Measurements from ENCODE around the gene TCP11L1. TPM values are rescaled to one million over a fixed set of nuclear protein-coding genes. Genes with fewer than 3 reads are reported as not detected.

TCP11L1 gene
- total and polyA plus RNA-seq, 2 of the 8 experiments (the other 6 are each of a cell fraction or from before 2014, with no cell fraction given): 10.9 to 23.1 TPM

DNA sequence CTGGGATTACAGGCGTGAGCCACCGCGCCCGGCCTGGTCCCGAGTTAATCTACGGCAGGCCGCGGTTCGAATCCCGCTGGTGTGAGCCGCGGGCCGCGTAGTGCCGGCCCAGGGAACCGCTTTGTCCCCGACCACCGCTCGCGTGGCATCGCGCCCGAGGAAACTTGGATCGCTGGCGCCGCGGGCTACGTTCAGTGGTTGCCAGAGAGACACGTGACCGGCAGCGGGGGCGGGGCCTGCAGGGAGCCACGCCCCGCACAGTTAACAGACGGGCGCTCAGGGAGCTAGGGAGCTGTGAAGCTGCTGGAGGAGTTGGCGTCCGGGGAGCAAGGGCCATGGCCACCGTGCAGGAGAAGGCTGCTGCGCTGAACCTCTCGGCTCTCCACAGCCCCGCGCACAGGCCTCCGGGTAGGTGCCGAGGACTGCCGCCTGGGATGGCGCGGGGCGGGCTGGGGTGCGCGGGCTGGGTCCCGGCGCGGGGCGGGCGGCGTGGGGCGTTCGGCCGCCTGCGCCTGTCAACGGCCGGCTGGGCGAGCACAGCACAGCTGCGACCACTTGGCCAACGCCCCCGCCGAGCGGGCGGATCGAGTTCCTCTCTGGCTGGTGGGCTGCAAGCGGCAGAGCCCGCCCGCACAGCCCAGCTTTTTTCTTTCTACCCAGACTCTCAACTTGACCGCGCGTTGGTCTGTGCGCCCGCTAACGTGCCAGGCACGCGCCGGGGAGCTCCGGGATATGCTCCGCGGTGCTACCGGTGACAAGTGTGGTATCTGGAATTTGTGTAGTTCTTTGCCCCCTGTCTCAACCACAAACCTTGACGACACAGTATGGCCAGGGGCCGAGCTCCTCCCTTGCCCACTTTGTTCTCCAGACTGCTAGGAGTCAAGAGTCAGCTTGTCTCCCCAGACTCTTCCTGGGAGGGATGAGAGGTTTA is 23.5 kb upstream of the TCP11L1 start, which contains the start of gene DEPDC7:
Gene DEPDC7, plus strand, starts transcription at position 258 of the 931 bp plus-strand sequence. Its CDS starts 78 bp downstream, at position 336.
- peak within 1 kb of the TSS; percentile 49 to 70 (median 66) for H3K4me3 ChIP-seq (ENCODE audit: extremely low read depth in 1 of 4, insufficient read depth in 2 of 4, low read depth in 3 of 4, low read length in 4 of 4)
- H2AFZ ChIP-seq (ENCODE audit: low read length): peak within 1 kb of the TSS; percentile 81
- FAIRE-seq (no peak), DNase-seq (ENCODE audit: low read depth in 1 of 2, low spot score in 2 of 2) (peak; percentile 76 to 96)
- no peak within 1 kb of the TSS for H3K14ac ChIP-seq (ENCODE audit: insufficient read length)
- peaks cover 0 to 12% (median 5%) of the 10 kb centered on the region in 4 experiments; a peak in 4 of 7 replicates for H3K27me3 ChIP-seq (replicated peaks in 1 of 4; ENCODE audit: control insufficient read depth in 3 of 4, extremely low read depth in 1 of 4, insufficient read depth in 3 of 4, low read length in 3 of 4)
- no peaks in the 10 kb centered on the region for H3K36me3 ChIP-seq (ENCODE audit: control insufficient read depth in 2 of 4, insufficient read depth in 4 of 4, low read length in 3 of 4)
- no peaks in the 10 kb centered on the region for H3K79me2 ChIP-seq (ENCODE audit: control insufficient read depth in 1 of 2, insufficient read depth in 2 of 2, low read length in 2 of 2)
- H3K4me1 ChIP-seq (replicated peaks in 1 of 4; ENCODE audit: control insufficient read depth in 3 of 4, insufficient read depth in 4 of 4, low read length in 3 of 4): peaks cover 3 to 6% (median 3%) of the 10 kb centered on the region in 4 experiments; a peak in 6 of 7 replicates
- 0 out of 2 replicates have a peak within 1 kb of the TSS, but pooled peaks have one; percentile 23 for H2BK5ac ChIP-seq (ENCODE audit: low read depth, low read length)
- no peak within 1 kb of the TSS for H3K27ac ChIP-seq (ENCODE audit: low read depth, low read length)
- peaks cover 5% of the 10 kb centered on the region for H3K23me2 ChIP-seq (ENCODE audit: low read depth, low read length)
- H3K4ac ChIP-seq (replicated peaks; ENCODE audit: insufficient read length, low read depth, low read length): no peak within 1 kb of the TSS
- no peaks in the 10 kb centered on the region for H4K20me1 ChIP-seq (replicated peaks in 1 of 2; ENCODE audit: control insufficient read depth in 1 of 2, insufficient read depth in 2 of 2, low read length in 2 of 2)
- H3K23ac ChIP-seq (ENCODE audit: insufficient read length): no peak within 1 kb of the TSS
- no peak within 1 kb of the TSS for H4K5ac ChIP-seq (ENCODE audit: insufficient read length, low read depth, low read length)
- H2AK5ac ChIP-seq (ENCODE audit: low read depth, low read length): no peak within 1 kb of the TSS
- no peak within 1 kb of the TSS; the same call in 1 of the 2 replicates for H3K18ac ChIP-seq (ENCODE audit: extremely low read depth, low read length)
- H4K8ac ChIP-seq (ENCODE audit: extremely low read depth, insufficient read depth, low read length): peak within 1 kb of the TSS; percentile 85
- no peaks in the 10 kb centered on the region for H3K9me3 ChIP-seq (ENCODE audit: insufficient read depth in 2 of 2, low read depth in 1 of 2, low read length in 1 of 2)
- POLR2A ChIA-PET (ENCODE audit: partially characterized antibody): interaction anchor here (0.6 to 2.9 kb wide), 16 partner anchors 10 to 705 kb away, joined by 3 to 21 read pairs (median 4); partner anchors contain the start of genes CSTF3 and TCP11L1
- H2BK12ac ChIP-seq (ENCODE audit: low read depth, low read length): no peak within 1 kb of the TSS
- peak within 1 kb of the TSS in 2 of 4 experiments; percentile 48 to 56; a peak in 5 of 7 replicates for H3K9ac ChIP-seq (replicated peaks in 1 of 4; ENCODE audit: extremely low read depth in 1 of 4, low read depth in 3 of 4, low read length in 3 of 4)
- H4K91ac ChIP-seq (replicated peaks; ENCODE audit: insufficient read length, low read length): peak within 1 kb of the TSS; percentile 10
- H3K4me2 ChIP-seq (ENCODE audit: insufficient read depth in 1 of 2, low read depth in 2 of 2, low read length in 2 of 2): peak within 1 kb of the TSS; percentile 81 to 90
- H3K56ac ChIP-seq (replicated peaks; ENCODE audit: insufficient read length, low read depth, low read length): peak within 1 kb of the TSS; percentile 30
- WGBS, 2 experiments (ENCODE audit: extremely low coverage in 1 of 2, insufficient coverage in 1 of 2, insufficient read length in 1 of 2, insufficient replicate concordance in 2 of 2, low coverage in 1 of 2, low lambda C conversion rate in 2 of 2, missing lambda C conversion rate in 1 of 2): 8% methylated on average over 53 of the region's 89 CpGs; no CpG with 5 or more reads in 1 of the 2 experiments
- H2BK120ac ChIP-seq (replicated peaks; ENCODE audit: low read depth, low read length): no peak within 1 kb of the TSS
- H2BK15ac ChIP-seq (ENCODE audit: low read length): no peak within 1 kb of the TSS
- H3K79me1 ChIP-seq (ENCODE audit: low read depth, low read length): no peaks in the 10 kb centered on the region
- no peak within 1 kb of the TSS for H2BK20ac ChIP-seq (ENCODE audit: low read length)
- CTCF ChIA-PET (ENCODE audit: partially characterized antibody): interaction anchor here (0.6 to 2.4 kb wide), 7 partner anchors 10 to 56 kb away, joined by 3 to 13 read pairs (median 4); partner anchors contain the start of gene TCP11L1
- no peak for TF ChIP-seq HDAC2 (IDR thresholded peaks at IDR 0.05; ENCODE audit: borderline replicate concordance in 1 of 2, low read depth in 2 of 2, low read length in 2 of 2)
- TF ChIP-seq KDM4A (IDR thresholded peaks at IDR 0.05; ENCODE audit: low read depth, low read length, severe bottlenecking): peak; percentile 83
- TF ChIP-seq TAF1 (IDR thresholded peaks at IDR 0.05; ENCODE audit: low read depth, low read length): peak; percentile 51
- peak; percentile 75 for TF ChIP-seq CREB1 (IDR thresholded peaks at IDR 0.05)
- no peak for TF ChIP-seq RAD21 (IDR thresholded peaks at IDR 0.05 in 1 of 2, conservative IDR thresholded peaks at IDR 0.05 in 1 of 2; ENCODE audit: low read depth in 2 of 2, low read length in 2 of 2)
- no peak for TF ChIP-seq MAFK (IDR thresholded peaks at IDR 0.05; ENCODE audit: low read depth, low read length)
- TF ChIP-seq, protein P1, sequence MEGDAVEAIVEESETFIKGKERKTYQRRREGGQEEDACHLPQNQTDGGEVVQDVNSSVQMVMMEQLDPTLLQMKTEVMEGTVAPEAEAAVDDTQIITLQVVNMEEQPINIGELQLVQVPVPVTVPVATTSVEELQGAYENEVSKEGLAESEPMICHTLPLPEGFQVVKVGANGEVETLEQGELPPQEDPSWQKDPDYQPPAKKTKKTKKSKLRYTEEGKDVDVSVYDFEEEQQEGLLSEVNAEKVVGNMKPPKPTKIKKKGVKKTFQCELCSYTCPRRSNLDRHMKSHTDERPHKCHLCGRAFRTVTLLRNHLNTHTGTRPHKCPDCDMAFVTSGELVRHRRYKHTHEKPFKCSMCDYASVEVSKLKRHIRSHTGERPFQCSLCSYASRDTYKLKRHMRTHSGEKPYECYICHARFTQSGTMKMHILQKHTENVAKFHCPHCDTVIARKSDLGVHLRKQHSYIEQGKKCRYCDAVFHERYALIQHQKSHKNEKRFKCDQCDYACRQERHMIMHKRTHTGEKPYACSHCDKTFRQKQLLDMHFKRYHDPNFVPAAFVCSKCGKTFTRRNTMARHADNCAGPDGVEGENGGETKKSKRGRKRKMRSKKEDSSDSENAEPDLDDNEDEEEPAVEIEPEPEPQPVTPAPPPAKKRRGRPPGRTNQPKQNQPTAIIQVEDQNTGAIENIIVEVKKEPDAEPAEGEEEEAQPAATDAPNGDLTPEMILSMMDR (IDR thresholded peaks at IDR 0.05; ENCODE audit: control extremely low read depth in 1 of 3, insufficient read depth in 1 of 3, low read depth in 1 of 3, low read length in 3 of 3): no peak
